SH-SY5Y (cell line): ENCODE data around the gene FBXO24.

Experiments used
- GATA2 ChIP-seq: IDR thresholded peaks from 2 replicates; pipeline ENCODE4 v1.6.1; 2011; ENCODE audit warnings: mild to moderate bottlenecking, low read depth, low read length
- GATA3 ChIP-seq: IDR thresholded peaks from 2 replicates; pipeline ENCODE4 v1.6.1; 2011; ENCODE audit warnings: low read depth, mild to moderate bottlenecking, low read length, moderate library complexity

FBXO24 gene

DNA sequence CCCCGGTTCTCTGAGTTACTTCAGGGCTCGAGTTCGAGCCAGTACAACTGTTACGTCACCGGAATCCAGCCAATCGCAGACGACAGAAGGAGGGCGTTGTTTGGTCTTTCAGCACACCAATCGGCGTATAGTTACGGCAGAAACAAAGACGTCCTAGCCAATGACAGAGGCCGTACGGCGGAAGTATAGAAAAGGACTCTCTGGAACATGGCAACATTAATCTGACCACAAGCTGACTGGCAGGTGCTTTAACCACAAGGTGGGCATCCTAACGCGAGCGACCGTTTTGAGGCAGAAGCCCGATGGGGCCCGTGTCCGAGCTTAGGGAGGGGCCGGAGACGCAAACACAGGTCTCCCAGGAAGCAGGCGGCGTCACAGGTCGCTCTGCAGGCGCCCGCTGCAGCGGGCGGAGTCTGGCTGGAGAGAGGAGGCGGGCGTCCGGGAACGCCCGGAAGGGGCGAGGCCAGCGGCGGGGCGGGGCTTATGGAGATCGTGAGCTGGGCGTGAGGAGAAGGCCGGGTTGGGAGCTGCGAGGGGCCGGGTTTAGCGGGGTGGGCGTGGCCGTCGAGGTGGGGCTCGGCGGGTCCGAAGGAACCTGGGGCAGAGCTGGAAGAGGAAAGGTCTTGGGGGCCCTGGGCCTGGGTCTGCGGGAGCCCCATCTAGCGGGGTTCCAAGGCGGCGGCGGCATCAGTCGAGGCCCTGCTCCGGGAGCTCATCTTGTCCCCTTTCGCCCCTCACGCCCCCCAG, 26.0 kb downstream of the FBXO24 start, which contains the start of gene MOSPD3:
Gene MOSPD3 (plus strand): TSS at position 558 of the 747 bp plus-strand sequence. CDS start 252 bp downstream, outside the sequence.
- TF ChIP-seq GATA3 (no peak), GATA2 (no peak; the same call in 1 of the 2 replicates)

DNA sequence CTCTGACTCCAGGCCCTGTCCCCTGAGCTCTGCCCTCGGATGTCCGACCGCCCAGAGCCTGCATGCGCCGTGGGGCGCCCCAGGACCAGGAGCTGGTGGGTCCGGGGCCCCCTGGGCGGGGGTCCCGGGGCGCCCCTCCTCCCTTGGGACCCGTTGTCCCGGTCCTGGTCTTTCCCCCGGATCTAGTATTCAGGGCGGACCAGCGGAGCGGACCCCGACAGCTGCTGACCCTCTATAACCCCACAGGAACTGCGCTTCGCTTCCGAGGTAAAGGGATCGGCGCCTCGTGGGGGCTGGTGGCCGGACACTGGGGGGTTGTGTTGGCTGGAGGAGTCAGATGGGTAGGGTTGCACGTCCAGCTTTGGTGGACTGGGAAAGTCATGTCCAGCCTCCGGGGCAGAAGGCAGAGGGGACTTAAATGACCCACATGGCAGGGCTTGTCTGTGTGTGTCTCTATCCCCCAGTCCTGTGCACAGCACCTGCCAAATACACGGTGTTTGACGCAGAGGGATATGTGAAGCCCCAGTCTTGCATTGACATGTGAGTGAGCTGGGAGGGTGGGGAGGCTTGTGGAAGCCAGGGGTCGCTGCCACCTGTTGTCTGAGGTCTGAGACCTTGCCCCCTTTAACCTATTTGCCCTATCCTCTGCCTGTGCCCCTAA, 26.7 kb downstream of the FBXO24 start:
- TF ChIP-seq GATA2 (no peak), GATA3 (no peak)

DNA sequence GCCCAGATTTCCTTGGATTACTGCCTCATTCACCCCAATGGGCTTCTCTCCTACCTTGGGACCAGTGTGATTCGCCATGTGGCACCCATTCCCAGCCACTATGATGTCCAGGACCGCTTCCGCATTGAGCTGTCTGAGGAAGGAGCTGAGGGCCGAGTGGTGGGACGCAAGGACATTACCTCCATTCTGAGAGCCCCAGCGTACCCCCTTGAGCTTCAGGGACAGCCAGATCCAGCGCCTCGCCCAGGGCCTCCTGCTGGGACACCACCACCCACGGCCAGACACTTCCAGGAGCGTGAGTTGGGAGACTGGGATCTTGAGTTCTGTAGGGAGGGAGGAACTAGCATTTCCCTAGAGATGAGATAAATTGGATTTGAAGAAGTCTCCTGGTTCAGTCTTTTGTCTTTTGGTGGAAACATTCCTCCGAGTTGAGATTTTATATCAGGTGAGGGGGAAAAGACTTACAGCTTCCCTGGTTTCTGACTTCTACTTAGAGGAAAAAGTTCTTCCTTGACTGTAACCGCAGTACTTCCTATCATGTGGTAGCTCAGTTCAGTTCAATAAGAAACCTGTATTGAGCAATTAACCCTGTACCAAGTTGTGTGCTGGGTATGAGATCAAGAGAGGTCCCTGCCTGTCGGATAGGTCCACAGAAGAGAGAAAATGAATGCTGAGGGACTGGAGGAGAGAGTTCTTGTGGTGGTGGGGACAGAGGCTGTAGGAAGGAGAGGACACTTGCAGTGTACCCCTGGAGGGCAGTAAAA, 27.5 kb downstream of the FBXO24 start:
- TF ChIP-seq GATA3 (no peak), GATA2 (no peak)

- TF ChIP-seq GATA2, result no peak
- no peak for TF ChIP-seq GATA3
These were observed 28.3 kb downstream of the FBXO24 start for GRCh38 chr7:100614308-100614861.

- TF ChIP-seq GATA2, result no peak
- no peak for TF ChIP-seq GATA3
These were observed 34.1 kb downstream of the FBXO24 start for GRCh38 chr7:100620239-100620638.

DNA sequence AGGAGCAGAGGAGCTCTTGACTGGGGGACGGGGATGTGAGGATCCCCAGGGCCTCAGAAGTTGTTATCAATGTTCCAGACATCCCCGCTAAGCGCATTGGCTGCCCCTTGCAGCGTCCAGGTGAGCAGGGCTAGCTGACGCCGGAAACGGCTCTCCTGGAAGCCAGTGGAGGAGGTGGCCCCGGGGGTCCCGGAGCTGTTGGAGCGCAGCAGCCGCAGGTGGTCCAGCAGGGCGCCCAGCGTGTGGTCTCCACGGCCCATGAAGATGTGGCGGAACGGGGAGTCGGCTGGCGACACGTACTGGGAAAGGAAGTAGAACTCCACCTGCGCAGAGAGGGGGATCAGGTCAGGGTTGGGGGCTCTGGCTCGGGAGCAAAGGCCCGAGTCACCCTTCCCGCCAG, 34.7 kb downstream of the FBXO24 start:
- TF ChIP-seq GATA2 (no peak), GATA3 (no peak)

- TF ChIP-seq GATA2 (no peak), GATA3 (no peak)
These were observed 35.4 kb downstream of the FBXO24 start for GRCh38 chr7:100621554-100621953.

DNA sequence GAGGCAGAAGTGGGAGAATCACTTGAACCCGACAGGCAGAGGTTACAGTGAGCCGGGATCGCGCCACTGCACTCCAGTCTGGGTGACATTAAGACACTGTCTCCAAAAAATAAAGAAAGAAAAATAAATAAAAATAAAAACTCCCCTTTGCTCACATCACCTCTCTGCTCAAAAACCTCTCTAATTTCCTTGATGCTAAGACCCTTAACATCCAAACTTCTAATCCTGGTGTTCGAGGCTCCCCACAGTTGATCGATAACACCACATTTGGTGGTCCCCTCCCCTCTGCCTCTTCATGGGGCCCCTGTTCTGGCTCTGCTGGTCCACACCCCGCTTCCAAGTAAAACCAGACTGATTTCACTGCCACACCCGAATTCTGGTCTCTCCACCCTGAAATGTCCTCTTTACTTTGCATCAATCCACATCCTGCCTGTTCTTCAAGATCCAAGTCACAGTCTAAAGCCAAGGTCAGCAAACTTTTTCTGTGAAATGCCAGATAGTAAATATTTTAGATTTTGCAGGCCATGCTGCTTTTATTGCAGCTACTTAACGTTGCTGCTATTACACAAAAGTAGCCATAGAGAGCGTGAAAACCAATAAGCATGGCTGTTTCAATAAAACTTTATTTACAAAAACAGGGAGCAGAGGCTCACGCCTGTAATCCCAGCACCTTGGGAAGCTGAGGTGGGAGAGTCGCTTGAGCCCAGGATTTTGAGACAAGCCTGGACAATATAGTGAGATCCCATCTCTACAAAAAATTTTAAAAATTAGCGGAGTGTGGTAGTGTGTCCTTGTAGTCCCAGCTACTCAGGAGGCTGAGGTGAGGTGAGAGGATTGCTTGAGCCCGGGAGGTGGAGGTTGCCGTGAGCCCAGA, 38.1 kb downstream of the FBXO24 start:
- TF ChIP-seq GATA3, result no peak
- no peak for TF ChIP-seq GATA2

- TF ChIP-seq GATA2 (no peak), GATA3 (no peak)
These were observed 39.9 kb downstream of the FBXO24 start for GRCh38 chr7:100626055-100626454.

DNA sequence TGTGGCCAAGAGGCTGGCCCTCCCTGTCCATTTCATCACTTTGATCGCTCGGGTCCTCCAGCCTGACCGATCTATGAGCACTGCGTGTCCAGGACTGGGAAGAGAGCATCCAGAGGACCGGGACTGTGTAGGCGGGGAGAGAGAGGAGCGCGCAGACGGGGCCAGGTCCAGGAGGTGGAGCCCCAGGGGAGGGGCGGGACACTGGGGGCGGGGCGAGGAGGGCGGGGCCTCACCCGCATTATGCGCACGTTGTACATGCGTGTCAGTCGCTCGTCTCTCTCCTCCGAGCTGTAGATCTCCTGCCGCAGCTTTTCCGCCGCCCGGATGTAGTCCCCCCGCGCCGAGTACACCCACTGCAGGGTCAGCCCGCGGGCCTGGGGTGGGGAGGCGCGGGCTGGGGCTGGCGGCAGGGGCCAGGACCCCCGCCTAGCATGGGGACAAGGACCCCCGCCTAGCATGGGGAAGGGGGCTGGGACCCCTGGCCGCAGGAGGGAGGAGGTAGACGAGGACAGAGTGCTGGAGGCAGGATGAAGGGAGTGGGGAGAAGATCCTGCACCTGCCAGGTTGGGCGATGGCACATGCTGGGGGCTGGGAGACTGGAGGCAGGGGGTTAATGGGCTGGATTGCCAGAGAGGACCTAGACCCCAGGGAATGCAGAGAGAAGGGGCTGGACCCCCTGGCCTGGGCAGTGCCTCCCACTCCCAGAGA, 40.6 kb downstream of the FBXO24 start:
- no peak for TF ChIP-seq GATA2
- no peak for TF ChIP-seq GATA3

DNA sequence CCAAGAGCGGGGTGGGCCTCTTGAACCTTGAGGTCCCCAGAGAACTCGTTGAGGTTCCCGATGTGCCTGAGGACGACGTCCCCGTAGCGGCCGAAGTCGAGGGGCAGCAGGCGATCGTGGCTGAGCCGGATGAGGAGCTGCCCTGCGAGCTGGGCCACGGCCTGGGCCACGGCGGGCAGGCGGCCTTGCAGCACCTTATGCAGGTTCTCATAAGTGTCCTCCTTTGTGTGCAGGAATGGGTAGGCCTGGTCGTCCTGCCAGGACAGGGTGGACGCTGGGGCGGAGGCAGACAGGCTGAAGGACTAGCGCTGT, 41.1 kb downstream of the FBXO24 start:
- TF ChIP-seq GATA3, result no peak
- TF ChIP-seq GATA2, result no peak

DNA sequence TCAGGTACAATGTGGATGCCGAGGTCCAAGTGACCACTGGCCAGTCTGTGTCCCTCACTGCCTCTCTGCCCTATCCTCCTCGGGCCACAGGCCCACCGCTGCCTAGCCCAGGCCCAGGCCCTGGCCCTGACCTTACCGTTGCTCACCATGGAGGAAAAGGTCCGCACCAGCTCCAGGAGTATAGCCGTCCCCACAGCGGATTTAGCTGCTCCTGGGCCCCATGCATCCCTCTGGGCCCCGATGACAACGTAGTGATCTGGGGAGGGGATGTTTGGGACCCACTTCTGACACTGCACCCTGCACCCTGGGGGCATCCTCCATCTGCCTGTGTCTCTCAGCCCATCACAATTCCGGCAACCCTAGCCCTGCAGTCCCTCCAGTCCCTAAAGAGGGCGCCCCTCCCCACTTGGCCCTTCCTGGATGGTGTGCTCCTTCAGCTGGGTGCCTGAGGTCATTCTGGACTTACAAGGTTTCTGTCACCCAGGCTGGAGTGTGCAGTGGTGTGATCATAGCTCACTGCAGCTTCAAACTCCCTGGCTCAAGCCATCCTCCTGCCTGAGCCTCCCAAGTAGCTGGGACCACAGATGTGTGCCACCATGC, 43.1 kb downstream of the FBXO24 start:
- TF ChIP-seq GATA2 (no peak), GATA3 (no peak)

DNA sequence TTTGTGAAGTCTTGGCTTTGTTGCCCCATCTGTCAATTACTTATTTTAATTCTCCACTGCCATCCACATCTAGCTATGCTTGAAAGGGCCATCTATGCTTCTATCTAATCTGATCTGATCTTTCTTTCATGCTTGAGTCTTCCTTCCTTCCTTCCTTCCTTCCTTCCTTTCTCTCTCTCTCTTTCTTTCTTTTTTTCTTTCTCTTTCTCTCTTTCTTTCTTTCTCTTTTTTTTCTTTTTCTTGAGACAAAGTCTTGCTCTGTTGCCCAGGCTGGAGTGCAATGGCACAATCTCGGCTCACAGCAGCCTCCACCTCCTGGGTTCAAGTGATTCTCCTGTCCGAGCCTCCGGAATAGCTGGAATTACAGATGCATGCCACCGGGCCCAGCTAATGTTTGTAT, 43.9 kb downstream of the FBXO24 start:
- no peak for TF ChIP-seq GATA2
